HepG2 (cell line): ENCODE results near the gene CDK13. TPM values are rescaled to one million over a fixed set of nuclear protein-coding genes. Genes with fewer than 3 reads are reported as not detected.

Experiments
- AGO2 ChIP-seq: fragments of 200-400 bp; formaldehyde crosslinking; optimal IDR thresholded peaks from 2 replicates; pipeline ENCODE3; 2017; ENCODE audit warnings: mild to moderate bottlenecking, low read depth, low read length, moderate library complexity
- CENPX ChIP-seq: sonication (generic); formaldehyde crosslinking; IDR thresholded peaks from 2 replicates; pipeline ENCODE4 v1.9.0; 2021; ENCODE audit warnings: mild to moderate bottlenecking, missing genetic modification reagents, moderate library complexity
- ERF ChIP-seq: IDR thresholded peaks from 2 replicates; pipeline ENCODE4 v1.6.1; 2018; ENCODE audit warnings: missing biosample characterization, missing genetic modification reagents
- GMEB1 ChIP-seq: sonication (generic); formaldehyde crosslinking; IDR thresholded peaks from 2 replicates; pipeline ENCODE4 v1.5.1; 2020; ENCODE audit warnings: missing genetic modification reagents, mild to moderate bottlenecking, borderline replicate concordance
- GTF3A ChIP-seq: sonication (generic); formaldehyde crosslinking; conservative IDR thresholded peaks from 2 replicates; pipeline ENCODE4 v1.4.0; 2020; ENCODE audit warnings: mild to moderate bottlenecking, missing genetic modification reagents
- HHEX ChIP-seq: IDR thresholded peaks from 2 replicates; pipeline ENCODE4 v1.6.1; 2016; ENCODE audit warnings: control low read depth
- KDM3A ChIP-seq: IDR thresholded peaks from 2 replicates; pipeline ENCODE4 v1.6.1; 2018; ENCODE audit warnings: low read depth, missing compliant biosample characterization
- MYNN ChIP-seq: sonication (generic); formaldehyde crosslinking; IDR thresholded peaks from 2 replicates; pipeline ENCODE4 v1.4.0; 2020; ENCODE audit warnings: mild to moderate bottlenecking, low read depth, missing genetic modification reagents
- SALL2 ChIP-seq: sonication (generic); formaldehyde crosslinking; IDR thresholded peaks from 2 replicates; pipeline ENCODE4 v1.8.1; 2023; ENCODE audit warnings: mild to moderate bottlenecking, missing genetic modification reagents, inconsistent platforms
- ZBTB4 ChIP-seq: sonication (generic); formaldehyde crosslinking; IDR thresholded peaks from 2 replicates; pipeline ENCODE4 v1.4.0; 2020; ENCODE audit warnings: missing genetic modification reagents, mild to moderate bottlenecking, borderline replicate concordance
- ZBTB40 ChIP-seq, 2 experiments: fragments of 450-650 bp in 1 of 2; sonication (generic) in 1 of 2; formaldehyde crosslinking in 1 of 2; IDR thresholded peaks; 2 replicates each; pipeline versions ENCODE4 v1.6.1 to v1.8.0; 2016 to 2022; ENCODE audit warnings: antibody characterized with exemption in 1 of 2, mild to moderate bottlenecking in 1 of 2, missing genetic modification reagents in 1 of 2
- ZNF101 ChIP-seq: sonication (generic); formaldehyde crosslinking; IDR thresholded peaks from 2 replicates; pipeline ENCODE4 v1.4.0; 2020; ENCODE audit warnings: mild to moderate bottlenecking, low read depth, missing genetic modification reagents, borderline replicate concordance
- ZNF790 ChIP-seq: sonication (generic); formaldehyde crosslinking; IDR thresholded peaks from 2 replicates; pipeline ENCODE4 v1.8.0; 2022; ENCODE audit warnings: missing genetic modification reagents, mild to moderate bottlenecking, borderline replicate concordance
- polyA plus RNA-seq, 8 experiments: library from polyadenylated mRNA; depleted of rRNA in 3 of 8; stranded (reverse) in 7 of 8; unstranded in 1 of 8; fragments of >200 nt; fragmentation: Illumina TruSeq in 4 of 8; extraction: Trizol in 4 of 8; gene quantifications; 2 replicates each; pipeline versions ENCODE4 v1.2.1 to v1.2.3, GENCODE V29; 2011 to 2016; ENCODE audit warnings: low read depth in 4 of 8, missing spikeins in 1 of 8, mixed read lengths in 1 of 8; ENCODE audit not compliant: insufficient read depth in 1 of 8
- total RNA-seq, 5 experiments: library from RNA; depleted of rRNA; stranded (reverse); fragments of >200 nt; fragmentation: Illumina TruSeq; extraction: Trizol; gene quantifications; 2 replicates each; pipeline ENCODE4 v1.2.3, GENCODE V29; 2016; ENCODE audit warnings: low read depth in 1 of 5

CDK13 gene
- total and polyA plus RNA-seq, 2 of the 13 experiments (the other 11 are each of a cell fraction or from before 2014, with no cell fraction given): 21.0 to 40.9 TPM

- TF ChIP-seq ZBTB40 (IDR thresholded peaks at IDR 0.05) (peak; percentile 78), ZBTB40 (CRISPR knock-in tag; IDR thresholded peaks at IDR 0.05) (peak; percentile 84), SALL2 (CRISPR knock-in tag) (peak; percentile 56; the same call in 1 of the 2 replicates), KDM3A (CRISPR knock-in tag) (peak; percentile 74; the same call in 1 of the 2 replicates), CENPX (CRISPR knock-in tag) (no peak), ZNF101 (CRISPR knock-in tag) (no peak), GMEB1 (CRISPR knock-in tag) (0 out of 2 replicates have a peak, but pooled peaks have one; percentile 50), GTF3A (no peak), AGO2 (peak; percentile 18), ZBTB4 (CRISPR knock-in tag) (no peak), HHEX (CRISPR knock-in tag) (no peak), ERF (CRISPR knock-in tag) (no peak), ZNF790 (no peak; the same call in 1 of the 2 replicates), MYNN (CRISPR knock-in tag) (0 out of 2 replicates have a peak, but pooled peaks have one; percentile 15)
These were observed 184.6 kb downstream of the CDK13 start, which contains the start of the genes MPLKIP and SUGCT (continued) for GRCh38 chr7:40134428-40135316.
